Measurements from ENCODE around the gene PUS3.

PUS3 gene

GRCh38 chr11:125886997-125887372 lies 16.0 kb downstream of the PUS3 start:
- H3K4me3 ChIP-seq (ENCODE audit: low read depth, low read length), result peak overlapping the region; percentile 67
- peak; percentile 88 for DNase-seq (ENCODE audit: low read depth)
- TF ChIP-seq CTCF (IDR thresholded peaks at IDR 0.05; ENCODE audit: insufficient read depth, low read depth, low read length, missing control alignments), result no peak

GRCh38 chr11:125883375-125883774 lies 19.6 kb downstream of the PUS3 start:
- no peak for DNase-seq (ENCODE audit: low read depth)
- no peak overlapping the region for H3K4me3 ChIP-seq (ENCODE audit: low read depth, low read length)
- no peak for TF ChIP-seq CTCF (IDR thresholded peaks at IDR 0.05; ENCODE audit: insufficient read depth, low read depth, low read length, missing control alignments)

GRCh38 chr11:125881291-125881690 lies 21.7 kb downstream of the PUS3 start:
- no peak overlapping the region for H3K4me3 ChIP-seq (ENCODE audit: low read depth, low read length)
- no peak for TF ChIP-seq CTCF (IDR thresholded peaks at IDR 0.05; ENCODE audit: insufficient read depth, low read depth, low read length, missing control alignments)
- no peak for DNase-seq (ENCODE audit: low read depth)

GRCh38 chr11:125874556-125875124 lies 28.4 kb downstream of the PUS3 start:
- H3K4me3 ChIP-seq (ENCODE audit: low read depth, low read length), result no peak overlapping the region
- DNase-seq (ENCODE audit: low read depth), result peak; percentile 69
- TF ChIP-seq CTCF (IDR thresholded peaks at IDR 0.05; ENCODE audit: insufficient read depth, low read depth, low read length, missing control alignments), result peak; percentile 85

GRCh38 chr11:125873881-125874555 lies 29.0 kb downstream of the PUS3 start:
- H3K4me3 ChIP-seq (ENCODE audit: low read depth, low read length), result no peak overlapping the region
- DNase-seq (ENCODE audit: low read depth), result no peak
- TF ChIP-seq CTCF (IDR thresholded peaks at IDR 0.05; ENCODE audit: insufficient read depth, low read depth, low read length, missing control alignments), result no peak

GRCh38 chr11:125872138-125872491 lies 30.9 kb downstream of the PUS3 start:
- TF ChIP-seq CTCF (IDR thresholded peaks at IDR 0.05; ENCODE audit: insufficient read depth, low read depth, low read length, missing control alignments), result no peak
- no peak overlapping the region for H3K4me3 ChIP-seq (ENCODE audit: low read depth, low read length)
- DNase-seq (ENCODE audit: low read depth), result no peak

All from GM12865 (cell line).